ENCODE measurements around the gene DYNLT1. TPM values are rescaled to one million over a fixed set of nuclear protein-coding genes. Genes with fewer than 3 reads are reported as not detected.

DYNLT1 gene
- total RNA-seq (2014; rRNA removed; shearing (Covaris generic)), result 60.9 and 71.6 TPM in 2 replicates
- polyA plus RNA-seq (2016; fragmentation: Nextera tagmentation; extraction: Ambion mirVana), result 235 and 241 TPM in 2 replicates
- long read RNA-seq, transcript DYNLT1-203 (5 exons, 726 nt), result major isoform, 52 of 55 reads
- long read RNA-seq, partial matches to known transcripts, result 0 of 55 reads
- long read RNA-seq, other reads (novel, unspliced or antisense), result 2 of 55 reads

DNA sequence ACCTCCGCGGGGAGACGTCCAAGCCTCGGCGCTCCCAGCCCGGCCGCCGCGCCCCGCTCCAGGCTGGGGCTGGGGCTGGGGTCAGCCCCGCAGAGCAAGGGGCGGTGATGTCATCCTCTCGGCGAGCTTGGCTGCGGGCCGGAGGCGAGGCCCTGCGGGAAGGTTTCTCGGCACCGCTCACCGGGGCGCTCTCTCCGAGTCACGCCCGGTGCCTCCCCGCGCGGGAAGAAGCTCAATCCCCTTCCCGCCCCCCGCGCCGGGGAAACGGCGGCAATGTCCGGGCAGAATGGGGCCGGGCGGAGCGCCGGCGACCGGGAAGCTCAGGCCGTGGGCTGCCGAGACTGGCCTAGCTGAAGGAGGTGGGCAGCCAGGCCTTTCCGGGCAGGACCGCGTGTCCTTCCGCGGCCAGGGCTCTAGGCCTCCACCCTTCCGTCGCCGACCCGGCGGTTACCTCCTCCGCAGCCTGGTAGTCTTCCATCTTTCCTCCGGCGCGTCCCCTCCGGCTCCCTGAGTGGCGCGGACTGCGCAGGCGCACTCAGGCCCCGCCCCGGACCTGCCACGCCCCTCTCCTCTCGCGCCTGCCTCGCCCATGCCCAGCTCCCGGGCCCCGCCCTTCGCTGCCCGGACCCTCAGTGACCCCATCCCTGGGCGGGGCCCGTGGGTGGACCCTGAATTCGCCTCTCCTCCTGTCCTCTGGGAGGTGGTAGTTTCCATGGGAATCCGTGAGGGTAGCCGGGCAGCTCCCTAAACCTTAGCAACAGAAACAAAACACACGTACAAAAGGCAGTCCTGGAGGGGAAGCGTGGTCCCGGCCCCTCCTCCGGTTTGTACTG is at the start of gene DYNLT1:
Gene DYNLT1, minus strand, starts transcription at position 513 of the 833 bp plus-strand sequence. Its CDS starts 35 bp downstream, at position 478.
- H3K4me2 ChIP-seq, result peak within 1 kb of the TSS; percentile 80
- H3K4me3 ChIP-seq, result peak within 1 kb of the TSS; percentile 73
- no peaks in the 10 kb centered on the region for H3K36me3 ChIP-seq (ENCODE audit: insufficient read depth)
- peak within 1 kb of the TSS; percentile 89 for H3K27ac Mint-ChIP-seq
- peaks cover 9% of the 10 kb centered on the region for H3K27me3 Mint-ChIP-seq (ENCODE audit: insufficient read depth, low read depth, poor library complexity)
- TF ChIP-seq, protein P1, sequence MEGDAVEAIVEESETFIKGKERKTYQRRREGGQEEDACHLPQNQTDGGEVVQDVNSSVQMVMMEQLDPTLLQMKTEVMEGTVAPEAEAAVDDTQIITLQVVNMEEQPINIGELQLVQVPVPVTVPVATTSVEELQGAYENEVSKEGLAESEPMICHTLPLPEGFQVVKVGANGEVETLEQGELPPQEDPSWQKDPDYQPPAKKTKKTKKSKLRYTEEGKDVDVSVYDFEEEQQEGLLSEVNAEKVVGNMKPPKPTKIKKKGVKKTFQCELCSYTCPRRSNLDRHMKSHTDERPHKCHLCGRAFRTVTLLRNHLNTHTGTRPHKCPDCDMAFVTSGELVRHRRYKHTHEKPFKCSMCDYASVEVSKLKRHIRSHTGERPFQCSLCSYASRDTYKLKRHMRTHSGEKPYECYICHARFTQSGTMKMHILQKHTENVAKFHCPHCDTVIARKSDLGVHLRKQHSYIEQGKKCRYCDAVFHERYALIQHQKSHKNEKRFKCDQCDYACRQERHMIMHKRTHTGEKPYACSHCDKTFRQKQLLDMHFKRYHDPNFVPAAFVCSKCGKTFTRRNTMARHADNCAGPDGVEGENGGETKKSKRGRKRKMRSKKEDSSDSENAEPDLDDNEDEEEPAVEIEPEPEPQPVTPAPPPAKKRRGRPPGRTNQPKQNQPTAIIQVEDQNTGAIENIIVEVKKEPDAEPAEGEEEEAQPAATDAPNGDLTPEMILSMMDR (conservative IDR thresholded peaks at IDR 0.05; ENCODE audit: low read depth in 2 of 2), result no peak; a peak in 1 of 4 replicates
- TF ChIP-seq CREB1 (CRISPR knock-in tag; IDR thresholded peaks at IDR 0.05; ENCODE audit: low read depth) (peak; percentile 38; the same call in 1 of the 2 replicates), EZH2phosphoT487 (IDR thresholded peaks at IDR 0.05; ENCODE audit: unreplicated experiment) (no peak), NANOG (IDR thresholded peaks at IDR 0.05; ENCODE audit: borderline replicate concordance) (no peak), ZNF114 (CRISPR knock-in tag; IDR thresholded peaks at IDR 0.05) (no peak), EZH2 (IDR thresholded peaks at IDR 0.05; ENCODE audit: low read depth, unreplicated experiment) (no peak), POLR2AphosphoS5 (IDR thresholded peaks at IDR 0.05; ENCODE audit: low read depth) (peak; percentile 97), ZNF331 (CRISPR knock-in tag; IDR thresholded peaks at IDR 0.05; ENCODE audit: low read depth) (no peak), STAT1 (IDR thresholded peaks at IDR 0.05; ENCODE audit: unreplicated experiment) (no peak), JUNB (IDR thresholded peaks at IDR 0.05; ENCODE audit: unreplicated experiment) (no peak)
- TF ChIP-seq, protein P2, sequence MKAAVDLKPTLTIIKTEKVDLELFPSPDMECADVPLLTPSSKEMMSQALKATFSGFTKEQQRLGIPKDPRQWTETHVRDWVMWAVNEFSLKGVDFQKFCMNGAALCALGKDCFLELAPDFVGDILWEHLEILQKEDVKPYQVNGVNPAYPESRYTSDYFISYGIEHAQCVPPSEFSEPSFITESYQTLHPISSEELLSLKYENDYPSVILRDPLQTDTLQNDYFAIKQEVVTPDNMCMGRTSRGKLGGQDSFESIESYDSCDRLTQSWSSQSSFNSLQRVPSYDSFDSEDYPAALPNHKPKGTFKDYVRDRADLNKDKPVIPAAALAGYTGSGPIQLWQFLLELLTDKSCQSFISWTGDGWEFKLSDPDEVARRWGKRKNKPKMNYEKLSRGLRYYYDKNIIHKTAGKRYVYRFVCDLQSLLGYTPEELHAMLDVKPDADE (IDR thresholded peaks at IDR 0.05), result no peak
- H3K27me3 ChIP-seq (ENCODE audit: insufficient read depth), result peaks cover 12% of the 10 kb centered on the region
- peaks cover 7% of the 10 kb centered on the region; the same call in 1 of the 3 replicates for H3K36me3 Mint-ChIP-seq (ENCODE audit: low read depth)
- H3K4me3 Mint-ChIP-seq, result peak within 1 kb of the TSS; percentile 96
- ATAC-seq, result peak; percentile 94
- peaks cover 4% of the 10 kb centered on the region for H3K4me1 ChIP-seq (ENCODE audit: insufficient read depth)
- H3F3A ChIP-seq (replicated peaks; ENCODE audit: low read depth), result no peaks in the 10 kb centered on the region
- peaks cover 23% of the 10 kb centered on the region; the same call in 1 of the 2 replicates for H4K20me1 ChIP-seq (replicated peaks; ENCODE audit: insufficient read depth)
- H3K27ac ChIP-seq (ENCODE audit: low read depth), result peak within 1 kb of the TSS; percentile 84; the same call in 1 of the 2 replicates
- peaks cover 26% of the 10 kb centered on the region for H3K4me1 Mint-ChIP-seq
- peak; percentile 95 for DNase-seq (ENCODE audit: low spot score)
- H3K9me3 Mint-ChIP-seq, result no peaks in the 10 kb centered on the region
- H2AFZ ChIP-seq, result peak within 1 kb of the TSS; percentile 94
- H3K79me2 ChIP-seq (replicated peaks; ENCODE audit: insufficient read depth), result peaks cover 39% of the 10 kb centered on the region
- no peaks in the 10 kb centered on the region for H3K9me2 ChIP-seq (ENCODE audit: insufficient read depth)

DNA sequence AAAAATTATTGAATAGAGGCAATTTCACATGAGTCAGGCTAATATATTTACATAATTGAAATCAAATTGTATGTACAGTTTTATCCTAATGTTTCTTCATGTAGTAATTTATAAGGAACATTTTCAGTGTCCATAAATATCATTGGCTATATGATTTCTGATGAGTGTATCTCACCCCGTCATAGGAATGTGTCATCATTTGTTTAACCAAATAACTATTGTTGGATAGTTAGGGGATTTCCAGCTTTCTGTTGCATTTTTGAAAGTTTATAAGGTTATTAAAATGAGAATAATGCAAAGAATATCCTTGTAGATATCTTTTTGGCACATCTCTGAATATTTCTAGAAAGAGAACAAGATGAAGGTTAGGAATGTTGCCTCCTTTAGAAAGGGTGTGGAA is 44.3 kb upstream of the DYNLT1 start:
- Histone ChIP-seq H3K79me2 (replicated peaks; ENCODE audit: insufficient read depth) (no peaks in the 10 kb centered on the region), H3F3A (replicated peaks; ENCODE audit: low read depth) (no peaks in the 10 kb centered on the region), H3K27me3 (ENCODE audit: insufficient read depth) (no peaks in the 10 kb centered on the region), H3K27ac (ENCODE audit: low read depth) (no peak overlapping the region), H3K36me3 (ENCODE audit: insufficient read depth) (no peaks in the 10 kb centered on the region), H2AFZ (no peak overlapping the region), H3K9me2 (ENCODE audit: insufficient read depth) (no peaks in the 10 kb centered on the region), H4K20me1 (replicated peaks; ENCODE audit: insufficient read depth) (no peaks in the 10 kb centered on the region), H3K4me1 (ENCODE audit: insufficient read depth) (no peaks in the 10 kb centered on the region; the same call in 1 of the 2 replicates), H3K4me3 (no peak overlapping the region), H3K4me2 (no peak overlapping the region)
- ATAC-seq, result no peak
- no peak for DNase-seq (ENCODE audit: low spot score)
- peaks cover 8% of the 10 kb centered on the region for H3K4me1 Mint-ChIP-seq
- no peak overlapping the region for H3K27ac Mint-ChIP-seq
- TF ChIP-seq, protein P2 (IDR thresholded peaks at IDR 0.05), result no peak
- TF ChIP-seq EZH2phosphoT487 (IDR thresholded peaks at IDR 0.05; ENCODE audit: unreplicated experiment) (no peak), STAT1 (IDR thresholded peaks at IDR 0.05; ENCODE audit: unreplicated experiment) (no peak), ZNF331 (CRISPR knock-in tag; IDR thresholded peaks at IDR 0.05; ENCODE audit: low read depth) (no peak), CREB1 (CRISPR knock-in tag; IDR thresholded peaks at IDR 0.05; ENCODE audit: low read depth) (no peak), POLR2AphosphoS5 (IDR thresholded peaks at IDR 0.05; ENCODE audit: low read depth) (no peak), NANOG (IDR thresholded peaks at IDR 0.05; ENCODE audit: borderline replicate concordance) (no peak)
- H3K9me3 Mint-ChIP-seq, result no peaks in the 10 kb centered on the region
- H3K27me3 Mint-ChIP-seq (ENCODE audit: insufficient read depth, low read depth, poor library complexity), result peaks cover 6% of the 10 kb centered on the region
- H3K4me3 Mint-ChIP-seq, result no peak overlapping the region
- no peaks in the 10 kb centered on the region for H3K36me3 Mint-ChIP-seq (ENCODE audit: low read depth)

All from GM23338 (cell line).